Neural progenitor cell (in vitro differentiated cells): ENCODE measurements around the gene MBLAC2.

Experiments
- CTCF ChIP-seq: fragments of 200-600 bp; sonication (generic); IDR thresholded peaks from 2 replicates; pipeline ENCODE4 v1.5.1; 2017; ENCODE audit warnings: antibody characterized with exemption, mild to moderate bottlenecking
- EZH2 ChIP-seq: fragments of 200-600 bp; sonication (generic); IDR thresholded peaks from 2 replicates; pipeline ENCODE4 v1.6.1; 2017; ENCODE audit warnings: antibody characterized with exemption, mild to moderate bottlenecking, moderate library complexity

GRCh38 chr5:90409318-90410177 lies 65.0 kb downstream of the MBLAC2 start, which contains the start of gene CETN3:
- TF ChIP-seq CTCF (peak; percentile 20), EZH2 (no peak)
